ENCODE results near the gene MKI67.

GRCh38 chr10:128098631-128099030 lies 27.6 kb downstream of the MKI67 start:
- no peak for TF ChIP-seq PHF8 (IDR thresholded peaks at IDR 0.05; ENCODE audit: borderline replicate concordance, low read depth)
- TF ChIP-seq, protein P1, sequence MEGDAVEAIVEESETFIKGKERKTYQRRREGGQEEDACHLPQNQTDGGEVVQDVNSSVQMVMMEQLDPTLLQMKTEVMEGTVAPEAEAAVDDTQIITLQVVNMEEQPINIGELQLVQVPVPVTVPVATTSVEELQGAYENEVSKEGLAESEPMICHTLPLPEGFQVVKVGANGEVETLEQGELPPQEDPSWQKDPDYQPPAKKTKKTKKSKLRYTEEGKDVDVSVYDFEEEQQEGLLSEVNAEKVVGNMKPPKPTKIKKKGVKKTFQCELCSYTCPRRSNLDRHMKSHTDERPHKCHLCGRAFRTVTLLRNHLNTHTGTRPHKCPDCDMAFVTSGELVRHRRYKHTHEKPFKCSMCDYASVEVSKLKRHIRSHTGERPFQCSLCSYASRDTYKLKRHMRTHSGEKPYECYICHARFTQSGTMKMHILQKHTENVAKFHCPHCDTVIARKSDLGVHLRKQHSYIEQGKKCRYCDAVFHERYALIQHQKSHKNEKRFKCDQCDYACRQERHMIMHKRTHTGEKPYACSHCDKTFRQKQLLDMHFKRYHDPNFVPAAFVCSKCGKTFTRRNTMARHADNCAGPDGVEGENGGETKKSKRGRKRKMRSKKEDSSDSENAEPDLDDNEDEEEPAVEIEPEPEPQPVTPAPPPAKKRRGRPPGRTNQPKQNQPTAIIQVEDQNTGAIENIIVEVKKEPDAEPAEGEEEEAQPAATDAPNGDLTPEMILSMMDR (IDR thresholded peaks at IDR 0.05): no peak
- TF ChIP-seq NPAS2 (CRISPR knock-in tag; IDR thresholded peaks at IDR 0.05; ENCODE audit: borderline replicate concordance): no peak
- no peak for TF ChIP-seq HDAC2 (IDR thresholded peaks at IDR 0.05)
- no peak for TF ChIP-seq EHMT2 (IDR thresholded peaks at IDR 0.05; ENCODE audit: low read depth)
- no peak for TF ChIP-seq HMGXB4 (CRISPR knock-in tag; IDR thresholded peaks at IDR 0.05; ENCODE audit: borderline replicate concordance)
- TF ChIP-seq JUNB (IDR thresholded peaks at IDR 0.05): no peak
